Stimulated activated CD8-positive, alpha-beta memory T cell treated with anti-CD3 and anti-CD28 coated beads, Interleukin-4, amount 100 ng/mL, for 4 hours (primary cell): Measurements from ENCODE around the gene EXD3.

ENCODE experiments used
- DNase-seq, 2 donors: peaks; one replicate each; pipeline ENCODE4 v3.0.0-alpha.2; 2020; ENCODE audit warnings: low read depth in 2 of 2, low spot score in 1 of 2

Gene EXD3

DNA sequence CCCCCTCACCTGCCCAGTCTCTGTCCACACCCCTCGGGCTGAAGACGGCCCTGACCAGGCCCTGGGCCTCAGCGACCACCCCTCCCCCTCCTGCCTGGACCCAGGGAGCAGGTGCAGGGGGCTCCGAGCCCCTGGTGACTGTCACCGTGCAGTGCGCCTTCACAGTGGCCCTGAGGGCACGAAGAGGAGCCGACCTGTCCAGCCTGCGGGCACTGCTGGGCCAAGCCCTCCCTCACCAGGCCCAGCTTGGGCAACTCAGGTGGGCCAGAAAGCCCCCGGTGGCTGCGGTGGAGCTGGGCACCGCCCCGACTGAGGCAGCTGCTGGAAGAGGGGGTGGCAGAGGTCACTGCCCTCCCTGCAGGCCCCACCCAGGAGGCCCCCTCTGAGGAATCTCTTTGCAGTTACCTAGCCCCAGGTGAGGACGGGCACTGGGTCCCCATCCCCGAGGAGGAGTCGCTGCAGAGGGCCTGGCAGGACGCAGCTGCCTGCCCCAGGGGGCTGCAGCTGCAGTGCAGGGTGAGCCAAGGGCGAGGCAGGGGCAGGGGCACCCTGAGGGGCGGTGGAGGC lies 10.5 kb upstream of the EXD3 start:
- DNase-seq, result no peak

DNA sequence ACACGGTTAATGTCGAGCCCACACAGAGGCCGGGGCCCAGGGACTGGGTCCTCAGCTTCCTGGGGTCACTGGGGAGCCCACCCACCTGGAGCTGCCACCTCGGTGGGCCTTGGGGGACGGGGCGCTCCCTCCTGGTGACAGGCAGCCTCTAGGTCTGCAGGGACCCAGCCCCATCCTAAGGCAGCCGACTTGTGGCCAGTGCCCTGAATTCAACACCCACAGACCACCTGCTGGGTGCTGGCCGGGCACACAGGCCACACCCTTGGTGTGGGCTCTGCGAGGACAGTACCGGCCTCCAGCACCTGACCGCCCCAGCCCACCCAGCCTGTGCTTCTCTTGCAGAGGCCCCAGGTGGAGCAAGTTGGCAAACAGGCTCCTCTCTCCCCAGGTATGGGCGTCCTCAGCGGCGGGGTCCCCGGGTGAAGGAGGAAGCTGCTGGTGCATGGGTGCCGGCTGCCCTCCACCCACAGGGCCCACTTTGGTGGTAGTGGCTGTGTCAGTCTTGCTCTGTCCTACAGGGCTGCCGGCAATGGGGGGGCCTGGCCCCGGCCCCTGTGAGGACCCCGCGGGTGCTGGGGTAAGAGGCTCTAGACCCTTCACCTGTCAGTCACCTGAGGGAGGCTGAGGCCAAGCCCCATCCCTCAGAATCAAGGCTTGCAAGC lies 9.9 kb upstream of the EXD3 start:
- no peak for DNase-seq

DNA sequence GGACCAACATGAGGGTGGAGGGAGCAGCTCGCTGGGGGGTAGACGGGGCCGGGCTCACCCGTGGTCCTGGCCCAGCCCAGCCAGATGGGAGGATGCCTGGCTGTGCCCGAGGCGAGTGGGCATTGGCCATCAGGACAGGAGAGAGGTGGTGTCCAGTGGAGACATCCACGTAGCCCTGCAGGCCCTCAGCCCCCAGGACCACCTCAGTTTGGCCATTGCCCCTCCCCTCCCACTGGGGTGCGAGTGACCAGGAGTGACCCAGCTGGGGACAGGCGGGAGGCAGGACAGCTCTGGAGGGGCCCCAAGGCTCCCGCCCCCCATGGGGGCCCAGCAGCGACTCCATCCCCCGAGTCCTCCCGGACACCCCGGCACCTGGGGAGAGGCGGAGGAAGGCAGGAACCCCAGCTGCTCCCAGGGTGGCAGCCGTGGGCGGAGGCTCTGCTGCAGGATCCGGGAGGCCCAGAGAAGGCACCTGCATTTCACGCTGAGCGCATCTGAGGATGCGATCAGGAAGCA lies 8.5 kb upstream of the EXD3 start:
- no peak for DNase-seq

DNA sequence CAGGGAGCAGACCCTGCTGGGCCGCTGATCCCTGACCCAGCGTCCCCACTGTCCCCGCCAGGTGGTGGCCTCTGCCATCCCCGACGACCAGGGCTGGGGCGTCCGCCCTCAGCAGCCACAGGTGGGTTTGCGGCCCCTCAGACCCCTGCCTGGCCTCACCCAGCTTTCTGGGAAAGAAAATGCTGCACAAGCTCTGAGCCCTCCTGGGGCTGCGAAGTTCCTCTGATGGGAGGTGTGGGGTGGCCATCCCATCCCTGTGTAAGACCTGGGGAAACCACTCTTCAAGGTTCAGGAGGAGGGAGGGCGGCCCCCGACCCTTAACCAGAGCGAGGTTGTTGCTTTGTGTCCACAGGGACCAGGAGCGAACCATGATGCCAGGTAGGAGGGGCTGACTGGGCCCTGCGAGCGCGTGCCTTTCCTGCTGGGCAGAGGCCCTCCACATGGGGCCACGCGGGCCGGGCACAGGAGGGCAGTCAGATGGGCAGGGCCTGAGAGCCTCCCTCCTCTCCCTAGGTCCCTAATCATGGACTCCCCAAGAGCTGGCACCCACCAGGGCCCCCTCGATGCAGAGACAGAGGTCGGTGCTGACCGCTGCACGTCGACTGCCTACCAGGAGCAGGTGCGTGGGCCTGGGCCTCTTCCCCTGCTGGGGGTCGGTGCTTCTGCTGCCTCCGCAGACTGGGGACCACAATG lies 7.9 kb upstream of the EXD3 start:
- no peak for DNase-seq

DNA sequence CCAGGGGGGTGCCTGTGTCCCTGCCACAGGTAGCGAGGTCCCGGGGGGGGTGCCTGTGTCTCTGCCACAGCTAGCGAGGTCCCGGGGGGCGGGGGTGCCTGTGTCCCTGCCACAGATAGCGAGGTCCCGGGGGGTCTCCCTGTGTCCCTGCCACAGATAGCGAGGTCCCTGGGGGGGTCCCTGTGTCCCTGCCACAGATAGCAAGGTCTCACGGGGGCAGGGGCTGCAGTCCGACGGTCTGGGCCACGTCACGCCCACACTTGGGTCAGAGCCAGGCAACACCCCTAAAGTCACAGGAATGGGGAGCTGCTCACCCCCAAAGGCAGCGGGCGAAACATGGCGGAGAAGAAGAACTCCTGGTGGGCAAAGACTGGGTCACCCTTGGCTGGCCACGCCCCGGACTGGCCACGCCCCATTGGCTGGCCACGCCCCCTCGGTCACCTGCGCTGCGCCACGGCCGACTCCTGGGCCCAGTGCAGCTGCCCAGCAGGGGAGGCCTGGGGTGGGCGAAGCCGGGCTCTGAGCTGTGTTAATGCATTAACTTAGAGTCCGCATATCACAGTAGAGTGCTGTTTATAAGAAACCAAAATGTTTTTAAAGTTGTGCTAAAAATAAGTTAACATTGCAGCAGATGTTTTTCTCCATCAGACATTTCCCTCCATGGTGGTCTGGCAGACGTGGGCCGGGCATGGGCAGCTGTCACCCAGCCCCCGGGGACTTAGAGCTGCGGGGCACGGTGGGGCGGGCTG lies 7.2 kb upstream of the EXD3 start:
- no peak for DNase-seq

DNA sequence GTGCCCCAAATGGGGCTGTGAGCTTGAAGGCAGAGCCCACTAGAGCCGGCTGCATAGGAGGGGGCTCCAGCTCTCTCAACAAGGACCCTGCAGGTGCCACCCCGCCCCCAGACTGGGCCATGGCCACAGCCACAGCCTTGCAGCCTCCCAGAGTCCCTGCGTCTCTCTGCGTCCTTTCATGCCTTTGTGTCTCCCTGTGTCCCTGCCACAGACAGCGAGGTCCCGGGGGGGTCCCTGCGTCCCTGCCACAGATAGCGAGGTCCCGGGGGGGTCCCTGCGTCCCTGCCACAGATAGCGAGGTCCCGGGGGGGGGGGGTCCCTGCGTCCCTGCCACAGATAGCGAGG lies 6.6 kb upstream of the EXD3 start:
- no peak for DNase-seq

DNA sequence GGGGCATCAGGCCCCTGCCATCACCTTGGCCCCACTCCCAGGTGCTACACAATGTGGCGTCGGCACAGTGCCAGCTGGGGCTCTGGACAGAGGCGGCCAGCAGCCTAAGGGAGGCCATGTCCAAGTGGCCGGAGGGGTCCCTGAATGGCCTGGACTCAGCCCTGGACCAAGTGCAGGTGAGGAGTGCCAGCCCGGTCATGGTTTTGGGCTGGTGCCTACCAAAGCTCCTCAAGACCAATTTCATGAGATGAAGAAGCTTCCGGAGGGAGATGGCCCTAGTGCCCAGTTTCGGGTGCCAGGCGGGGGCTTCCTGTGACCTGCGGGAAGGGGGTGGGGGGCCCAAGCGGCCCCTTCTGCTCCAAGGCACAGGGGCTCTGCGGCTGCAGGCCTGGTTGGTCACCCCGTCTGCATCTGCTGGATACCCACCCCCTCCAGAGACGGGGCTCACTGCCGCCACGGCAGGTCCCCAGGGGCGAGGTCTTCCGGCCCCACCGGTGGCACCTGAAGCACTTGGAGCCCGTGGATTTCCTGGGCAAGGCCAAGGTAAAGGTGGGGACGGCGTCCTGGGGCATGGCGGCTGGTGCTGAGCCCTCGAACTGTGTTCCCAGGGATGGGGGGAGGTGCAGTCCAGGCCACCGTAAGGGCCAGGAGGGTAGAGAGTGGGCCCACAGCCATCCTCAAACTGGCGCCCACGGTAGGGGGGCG lies 6.0 kb upstream of the EXD3 start:
- no peak for DNase-seq

DNA sequence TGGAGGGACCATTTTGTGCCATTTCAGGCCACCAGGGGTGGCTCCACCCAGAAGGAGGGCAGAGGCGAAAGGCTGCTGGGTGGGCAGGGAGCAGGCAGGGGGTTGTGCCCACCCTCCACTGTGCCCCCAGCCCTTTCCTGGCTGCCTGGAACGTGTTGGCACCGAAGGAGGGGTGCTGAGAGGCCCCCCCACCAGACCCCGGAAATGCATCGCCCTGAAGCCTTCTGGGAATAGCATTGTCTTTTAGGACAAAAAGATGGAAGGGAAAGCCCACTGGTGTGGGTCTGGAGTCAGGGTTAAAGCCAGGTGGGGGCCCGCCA lies 5.3 kb upstream of the EXD3 start:
- DNase-seq, result no peak

DNA sequence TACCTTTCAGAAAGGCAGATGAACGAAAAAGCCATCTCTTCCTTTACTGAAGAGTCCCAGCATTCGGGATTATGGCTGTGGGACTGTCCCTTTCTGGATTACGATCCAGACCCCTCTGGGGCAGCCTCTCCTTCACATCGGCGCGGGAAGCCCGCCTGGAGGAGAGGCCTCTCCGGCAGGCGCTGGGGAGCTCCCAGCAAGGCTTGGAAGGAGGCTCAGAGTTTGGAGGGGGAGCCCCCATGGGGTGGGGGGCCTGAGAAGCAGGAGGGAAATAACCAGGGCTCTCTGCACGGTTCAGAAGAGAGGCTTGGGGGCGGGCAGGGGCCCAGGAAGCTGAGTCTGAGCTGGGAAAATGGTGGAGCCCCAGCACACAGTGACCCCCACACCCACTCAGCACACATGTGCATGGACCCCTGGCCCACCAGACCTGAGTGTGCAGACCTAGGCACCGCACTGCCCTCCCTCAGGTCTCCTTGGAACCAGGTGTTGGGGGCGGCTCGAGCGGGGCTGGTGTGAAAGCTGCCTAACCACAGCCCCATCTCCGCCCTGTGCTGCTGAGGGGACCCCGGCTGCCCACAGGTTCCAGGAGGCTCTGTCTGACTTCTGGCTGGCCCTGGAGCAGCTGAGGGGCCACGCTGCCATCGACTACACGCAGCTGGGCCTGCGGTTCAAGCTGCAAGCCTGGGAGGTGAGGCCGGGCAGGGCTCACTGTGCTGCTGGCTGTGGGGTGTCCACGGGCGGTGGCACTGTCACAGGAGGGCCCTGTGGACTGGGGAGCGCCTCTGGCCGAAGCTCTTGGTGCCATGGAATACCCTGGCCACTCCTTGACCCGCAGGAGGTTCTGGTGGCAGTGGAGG lies 4.7 kb upstream of the EXD3 start:
- DNase-seq, result no peak

DNA sequence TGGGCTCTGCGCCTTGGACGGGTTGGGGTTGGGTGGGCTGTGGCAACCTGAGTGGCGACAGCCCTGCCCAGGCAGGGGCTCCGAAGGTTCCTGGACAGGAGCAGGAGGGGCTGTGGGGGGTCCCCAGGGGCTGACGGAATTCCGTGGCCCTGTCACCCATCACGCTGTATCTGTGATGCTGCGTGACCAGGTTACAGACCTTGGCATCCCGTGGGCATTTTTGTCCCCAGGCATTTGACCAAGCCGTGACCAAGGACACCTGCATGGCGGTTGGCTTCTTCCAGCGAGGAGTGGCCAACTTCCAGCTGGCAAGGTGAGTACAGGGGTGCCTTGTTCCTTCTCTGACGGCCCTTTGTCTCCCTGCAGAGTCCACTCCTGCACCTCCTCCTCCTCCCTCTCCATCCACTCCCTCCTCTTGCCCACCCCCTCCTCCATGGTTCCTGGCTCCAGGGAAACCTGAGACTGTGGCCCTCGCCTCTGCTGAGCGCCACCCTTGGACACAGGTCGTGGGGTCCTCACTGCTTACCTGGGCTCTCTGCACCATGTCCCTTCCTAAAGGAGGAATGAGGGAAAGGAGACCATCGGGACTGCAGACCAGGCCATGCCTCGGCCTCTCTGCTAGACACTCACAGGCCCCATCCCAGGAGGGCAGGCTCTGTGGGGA lies 3.2 kb upstream of the EXD3 start:
- no peak for DNase-seq

DNA sequence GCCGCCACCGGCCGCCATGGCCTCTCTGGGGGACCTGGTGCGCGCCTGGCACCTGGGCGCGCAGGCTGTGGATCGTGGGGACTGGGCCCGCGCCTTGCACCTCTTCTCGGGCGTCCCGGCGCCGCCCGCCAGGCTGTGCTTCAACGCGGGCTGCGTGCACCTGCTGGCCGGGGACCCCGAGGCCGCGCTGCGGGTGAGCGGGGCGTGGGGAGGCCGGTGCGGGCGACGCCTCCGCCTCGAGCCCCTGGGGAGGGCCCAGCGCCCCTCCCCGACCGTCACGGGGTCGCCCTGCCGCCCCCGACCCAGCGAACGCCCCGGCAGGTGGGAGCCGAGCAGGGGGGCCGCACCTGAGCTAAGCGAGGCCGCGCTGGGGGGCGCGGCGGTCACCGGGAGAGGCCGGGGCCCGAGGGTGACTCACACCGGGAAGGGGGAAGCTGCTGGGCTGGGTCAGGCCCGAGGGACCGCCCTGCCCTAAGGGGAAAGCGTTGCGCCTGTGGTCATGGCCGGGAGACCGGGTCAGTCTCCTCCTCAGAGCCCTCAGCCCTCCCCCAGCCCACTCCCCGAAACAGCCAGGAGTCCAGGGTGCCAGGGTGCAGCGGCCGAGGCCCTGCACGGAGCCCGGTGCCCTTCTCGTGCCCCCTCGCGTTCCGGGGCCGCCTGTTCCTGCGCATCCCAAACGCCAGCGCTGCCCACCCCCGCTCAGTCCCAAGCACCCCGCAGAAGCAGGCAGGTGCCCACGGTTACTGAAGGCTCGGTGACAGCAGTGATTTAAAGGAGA lies 741 bp upstream of the EXD3 start:
- no peak for DNase-seq

DNA sequence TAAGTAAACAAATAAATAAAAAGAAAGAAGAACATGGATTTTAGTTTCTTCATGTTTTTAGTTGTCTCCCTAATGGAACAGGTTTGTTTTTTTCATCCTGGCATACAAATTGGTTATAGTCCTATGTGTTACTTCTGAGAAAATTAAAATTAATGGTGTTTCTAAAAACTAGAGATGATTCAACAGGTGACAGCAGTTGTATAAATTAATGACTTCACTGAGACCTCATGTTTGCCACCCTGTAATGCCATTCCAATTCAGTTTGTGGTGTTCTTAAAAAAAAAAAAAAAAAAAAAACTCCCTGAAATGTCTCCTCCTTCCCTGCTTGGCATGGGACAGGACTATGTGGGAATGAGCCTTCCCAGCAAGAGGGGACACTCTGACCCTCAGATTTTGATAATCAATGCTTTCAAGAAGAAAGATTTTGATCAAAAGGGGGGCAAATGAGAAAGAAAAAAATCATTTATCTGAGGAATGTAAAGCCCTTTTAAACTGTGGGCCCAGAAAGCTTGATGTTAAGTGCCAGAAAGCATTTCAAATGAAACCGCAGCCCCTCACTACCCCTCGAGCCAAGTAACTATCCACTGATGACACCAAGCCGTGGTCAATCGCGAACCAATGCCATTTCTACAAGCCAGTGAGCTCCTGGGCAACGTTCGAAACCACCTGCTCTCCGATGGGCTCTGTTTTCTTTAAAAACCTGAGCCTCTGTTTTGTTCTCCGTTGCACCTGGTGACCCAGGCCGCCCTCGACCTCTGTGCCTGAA lies 941 bp downstream of the EXD3 start:
- no peak for DNase-seq

DNA sequence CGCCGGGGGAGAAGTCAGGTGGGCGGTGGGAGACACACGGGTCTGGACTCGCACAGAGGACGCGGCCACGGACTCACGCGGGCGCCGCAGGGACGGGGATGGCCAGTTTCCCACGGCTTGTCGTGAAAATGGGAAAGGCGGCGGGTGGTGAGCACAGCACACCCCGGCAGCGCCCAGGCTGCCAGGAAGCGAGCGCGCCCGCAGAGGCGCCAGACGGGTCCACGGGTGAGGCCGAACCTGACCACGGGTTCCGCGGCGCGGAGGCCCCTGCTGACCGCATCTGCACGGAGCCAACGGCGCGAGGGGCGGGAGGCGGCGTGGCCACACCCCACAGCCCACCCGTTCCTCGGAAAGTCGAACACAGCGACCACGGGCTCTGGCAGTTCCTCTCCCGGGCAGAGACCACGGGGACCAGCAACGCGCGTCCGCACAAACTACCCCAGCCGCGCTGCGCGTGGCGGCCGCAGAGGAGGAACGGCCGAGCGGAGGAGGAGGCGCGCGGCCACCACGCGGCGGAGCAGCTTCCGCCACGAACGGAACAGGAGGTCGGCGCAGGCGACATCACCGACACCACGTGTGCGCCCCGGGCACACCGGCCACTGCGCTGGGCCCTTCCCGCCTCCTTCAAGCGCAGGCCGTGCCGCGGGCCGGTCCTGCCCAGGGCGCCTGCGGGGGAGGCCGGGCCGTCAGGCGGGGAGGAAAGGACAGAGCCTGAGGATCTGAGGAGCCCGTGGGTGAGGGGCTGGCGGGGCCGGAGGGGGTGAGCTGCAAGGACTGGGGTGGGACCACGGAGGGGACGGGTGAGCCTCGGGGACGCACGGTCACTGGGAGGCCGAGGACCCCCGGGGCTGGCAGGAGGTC lies 5.6 kb downstream of the EXD3 start:
- DNase-seq, result no peak

DNA sequence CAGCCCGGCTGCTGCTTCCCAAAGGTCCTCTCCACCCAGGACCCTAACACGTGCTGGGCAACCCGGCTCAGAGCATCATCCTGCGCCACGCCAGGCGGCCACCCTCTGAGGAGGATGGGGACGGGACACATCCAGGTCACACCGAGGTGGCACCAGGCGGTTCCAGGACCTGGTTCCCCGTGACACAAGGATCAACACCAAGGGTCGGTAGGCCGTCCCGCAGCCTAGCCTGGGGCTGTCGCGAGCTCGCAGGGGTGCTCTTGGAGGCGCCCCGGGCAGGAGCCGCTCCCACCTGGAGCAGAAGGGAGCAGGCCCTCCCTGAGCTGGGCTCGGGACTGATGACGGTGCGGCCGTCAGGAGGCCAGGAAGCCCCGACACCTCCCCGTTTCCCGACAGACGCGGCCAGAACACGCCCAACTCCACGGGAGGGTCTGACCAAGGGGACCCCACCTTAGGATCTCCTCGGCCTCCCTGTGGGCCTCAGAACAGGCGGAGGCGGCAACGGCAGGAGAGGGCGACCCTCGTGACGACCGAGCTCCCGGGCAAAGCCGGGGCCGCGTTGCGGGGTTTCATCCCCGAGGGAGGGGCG lies 6.3 kb downstream of the EXD3 start:
- DNase-seq, result no peak

DNA sequence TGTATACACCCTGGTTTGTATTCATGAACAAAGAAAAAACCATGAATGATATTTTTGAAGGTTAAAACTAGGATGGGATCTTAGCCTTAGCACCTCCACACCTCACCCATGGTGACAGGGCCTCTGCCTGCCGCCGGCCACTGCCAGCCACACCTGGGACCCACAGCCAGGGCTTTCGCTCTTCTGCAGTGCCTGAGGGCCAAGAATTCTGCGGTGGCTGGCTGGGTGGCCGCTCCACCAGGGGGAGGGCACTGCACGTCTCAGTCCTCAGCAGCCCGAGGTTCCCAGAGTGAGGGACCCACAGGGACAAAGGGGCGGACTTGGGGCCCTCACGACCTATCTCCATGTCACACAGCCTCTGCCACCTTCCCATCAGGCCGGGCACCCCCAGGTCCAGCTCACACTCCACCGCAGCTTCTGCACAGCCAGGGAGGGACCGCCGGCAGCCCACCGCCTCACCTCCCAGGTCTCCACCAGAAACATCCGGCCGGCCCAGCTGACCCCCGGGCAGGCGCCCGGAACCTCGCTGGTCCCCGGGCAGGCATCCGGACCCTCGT lies 6.9 kb downstream of the EXD3 start:
- DNase-seq, result no peak

DNA sequence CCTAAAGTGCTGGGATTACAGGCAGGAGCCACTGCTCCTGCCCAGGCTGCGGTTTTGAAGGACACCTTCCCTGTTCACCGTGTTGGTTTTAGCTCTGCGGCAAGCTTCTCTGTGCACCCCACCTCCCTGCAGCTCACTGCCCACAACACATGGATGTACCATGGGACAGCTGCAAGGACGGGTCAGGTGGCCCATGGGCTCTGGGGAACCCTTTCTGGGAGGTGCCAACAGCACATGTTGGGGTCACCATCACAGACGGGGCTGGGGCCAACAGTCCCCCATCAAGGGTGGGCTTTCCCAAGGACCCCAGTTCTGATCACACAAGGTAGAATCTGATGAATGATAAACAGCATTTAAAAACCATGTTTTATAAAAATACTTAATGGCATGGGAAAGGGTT lies 7.5 kb downstream of the EXD3 start:
- DNase-seq, result no peak

DNA sequence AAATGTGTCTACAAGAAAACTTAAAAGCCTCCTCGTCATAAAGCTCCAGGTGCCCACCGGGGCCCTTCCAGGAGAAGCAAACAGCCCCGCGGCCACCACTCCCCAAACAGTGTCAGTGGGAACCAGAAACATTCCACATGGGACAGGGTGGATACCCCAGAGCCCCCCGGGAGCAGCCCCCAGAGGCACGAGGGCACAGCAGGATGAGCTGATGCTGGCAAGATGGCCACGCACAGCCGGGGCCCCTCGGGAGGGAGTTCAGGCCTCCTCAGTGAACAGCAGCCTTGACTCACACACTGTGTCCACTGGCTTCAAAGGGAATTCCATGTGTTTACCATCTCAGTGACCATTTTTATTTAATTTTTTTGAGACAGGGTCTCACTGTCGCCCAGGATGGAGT lies 10.5 kb downstream of the EXD3 start:
- DNase-seq, result no peak
